ENCODE data around the gene GPAM.

The GPAM gene

DNA sequence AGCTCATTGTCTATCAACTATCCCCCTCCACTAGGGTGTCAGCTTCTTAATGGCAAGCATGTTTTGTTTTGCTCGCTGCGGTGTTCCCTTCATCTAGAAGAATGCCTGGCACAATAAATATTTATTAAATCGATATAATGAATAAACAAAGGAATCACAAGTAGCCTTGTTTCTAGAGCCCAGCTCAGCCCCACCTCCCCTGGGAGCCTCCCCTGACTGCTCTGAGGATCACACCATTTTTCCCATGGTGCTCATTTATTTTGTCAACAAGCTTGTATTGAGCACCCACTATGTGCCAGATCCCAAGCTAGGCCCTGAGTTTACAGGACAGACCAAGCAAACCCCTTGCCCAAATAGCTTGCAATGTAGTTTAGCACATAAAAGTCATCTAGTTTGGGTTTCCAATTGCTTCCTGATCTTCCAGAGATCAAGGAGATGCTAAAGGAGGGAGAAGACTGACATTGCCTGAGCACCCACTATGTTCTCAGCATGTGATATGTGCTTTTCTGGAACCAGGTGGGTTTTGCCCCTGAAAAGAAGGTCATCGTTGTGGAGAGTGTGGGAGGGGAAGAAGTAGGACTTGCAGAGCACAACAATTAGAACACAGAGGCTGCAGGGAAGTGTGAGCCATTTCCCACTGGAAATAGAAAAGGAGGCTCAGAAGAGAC lies 42.3 kb upstream of the GPAM start:
- H3K4me1 ChIP-seq (ENCODE audit: insufficient read depth, low read length) = no peaks in the 10 kb centered on the region
- no peaks in the 10 kb centered on the region for H3K36me3 ChIP-seq (ENCODE audit: insufficient read depth, low read length)
- no peak overlapping the region for H3K27ac ChIP-seq (ENCODE audit: low read depth, low read length)
- H3K27me3 ChIP-seq (ENCODE audit: insufficient read depth, low read length) = no peaks in the 10 kb centered on the region
- H3K9ac ChIP-seq (ENCODE audit: low read depth, low read length) = no peak overlapping the region
- WGBS = 97% methylated on average over 4 of the region's 4 CpGs
- H3K4me3 ChIP-seq (ENCODE audit: low read length) = no peak overlapping the region
- 0 out of 2 replicates have a peak, but pooled peaks cover 13% of the 10 kb centered on the region for H3K9me3 ChIP-seq (ENCODE audit: insufficient read depth, low read depth, low read length)

DNA sequence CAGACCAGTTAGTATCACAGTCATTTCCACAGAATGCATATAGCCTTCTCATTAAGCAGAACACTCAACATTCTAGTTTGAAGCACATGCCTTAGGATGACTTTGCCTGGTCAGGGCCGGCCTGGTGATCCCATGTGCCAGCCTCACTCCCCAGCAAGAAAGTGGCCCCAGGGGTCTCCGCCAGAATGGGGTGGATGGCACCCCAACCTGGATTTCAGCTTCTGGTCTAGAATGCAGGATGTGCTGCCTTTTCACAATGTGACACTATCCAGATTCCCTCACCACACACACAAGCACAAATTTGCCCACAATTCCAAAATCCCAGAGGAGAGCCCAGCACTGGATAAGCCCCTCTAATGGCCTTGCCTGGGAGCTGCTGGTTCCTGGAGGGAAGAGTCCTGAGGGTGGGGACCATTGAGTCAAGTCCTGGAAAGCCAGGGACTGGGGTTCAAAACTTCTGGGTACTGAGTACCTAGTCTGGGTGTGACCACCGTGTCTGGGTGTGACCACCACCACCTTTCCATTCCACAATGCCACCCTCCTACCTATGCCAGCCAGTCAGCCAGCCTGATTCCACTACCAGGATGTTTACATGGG lies 41.5 kb upstream of the GPAM start:
- no peaks in the 10 kb centered on the region for H3K36me3 ChIP-seq (ENCODE audit: insufficient read depth, low read length)
- 92% methylated on average over 3 of the region's 3 CpGs for WGBS
- no peaks in the 10 kb centered on the region for H3K4me1 ChIP-seq (ENCODE audit: insufficient read depth, low read length)
- H3K9me3 ChIP-seq (ENCODE audit: insufficient read depth, low read depth, low read length) = peaks cover 17% of the 10 kb centered on the region
- no peak overlapping the region for H3K9ac ChIP-seq (ENCODE audit: low read depth, low read length)
- H3K27ac ChIP-seq (ENCODE audit: low read depth, low read length) = no peak overlapping the region
- no peaks in the 10 kb centered on the region for H3K27me3 ChIP-seq (ENCODE audit: insufficient read depth, low read length)
- no peak overlapping the region for H3K4me3 ChIP-seq (ENCODE audit: low read length)

DNA sequence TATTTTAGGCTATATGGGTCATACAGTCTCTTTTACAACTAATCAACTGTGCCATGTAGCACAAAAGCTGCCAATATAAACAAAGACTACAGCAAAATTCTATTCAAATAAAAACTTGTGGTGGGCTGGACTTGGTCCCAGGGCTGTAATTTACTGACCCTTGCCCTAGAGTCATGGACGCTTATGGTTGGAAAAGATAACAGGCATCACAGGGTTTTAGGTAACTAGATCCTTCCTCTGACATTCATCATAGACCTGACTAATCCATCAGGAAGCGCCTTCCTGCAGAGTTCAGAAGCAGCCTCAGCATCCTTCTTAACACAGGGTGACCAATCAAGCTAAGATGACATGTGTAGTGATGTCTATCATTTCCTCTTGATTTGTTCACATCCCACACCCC lies 40.2 kb upstream of the GPAM start:
- WGBS = 96% methylated on average over 2 of the region's 2 CpGs
- H3K4me3 ChIP-seq (ENCODE audit: low read length) = no peak overlapping the region
- H3K36me3 ChIP-seq (ENCODE audit: insufficient read depth, low read length) = no peaks in the 10 kb centered on the region
- H3K9me3 ChIP-seq (ENCODE audit: insufficient read depth, low read depth, low read length) = peaks cover 18% of the 10 kb centered on the region
- no peaks in the 10 kb centered on the region for H3K27me3 ChIP-seq (ENCODE audit: insufficient read depth, low read length)
- no peaks in the 10 kb centered on the region for H3K4me1 ChIP-seq (ENCODE audit: insufficient read depth, low read length)
- no peak overlapping the region for H3K27ac ChIP-seq (ENCODE audit: low read depth, low read length)
- H3K9ac ChIP-seq (ENCODE audit: low read depth, low read length) = no peak overlapping the region

DNA sequence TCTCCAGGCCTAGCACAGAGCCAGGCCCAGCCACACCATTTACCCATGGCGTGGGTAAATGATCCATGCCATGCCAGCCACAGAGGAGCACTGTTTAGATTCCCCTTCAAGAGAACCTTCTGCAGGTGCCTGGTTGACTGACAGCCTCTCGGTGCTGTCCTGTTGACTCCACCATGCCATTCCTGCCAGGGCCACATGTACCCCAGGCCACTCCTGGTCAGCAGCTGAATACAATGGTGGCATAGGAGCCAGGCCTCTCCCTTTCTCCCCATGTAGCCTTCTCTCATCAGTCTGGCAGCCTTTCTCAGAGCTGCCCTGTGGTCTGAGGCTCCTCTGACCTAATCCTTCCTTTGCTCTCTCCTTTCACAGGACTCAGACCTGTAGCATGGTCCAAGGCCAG lies 39.2 kb upstream of the GPAM start:
- Histone ChIP-seq H3K27ac (ENCODE audit: low read depth, low read length) (no peak overlapping the region), H3K4me1 (ENCODE audit: insufficient read depth, low read length) (peaks cover 4% of the 10 kb centered on the region; the same call in 1 of the 2 replicates), H3K9me3 (ENCODE audit: insufficient read depth, low read depth, low read length) (peaks cover 18% of the 10 kb centered on the region), H3K9ac (ENCODE audit: low read depth, low read length) (no peak overlapping the region), H3K27me3 (ENCODE audit: insufficient read depth, low read length) (no peaks in the 10 kb centered on the region), H3K36me3 (ENCODE audit: insufficient read depth, low read length) (no peaks in the 10 kb centered on the region), H3K4me3 (ENCODE audit: low read length) (no peak overlapping the region)
- 91% methylated on average over 2 of the region's 2 CpGs for WGBS

DNA sequence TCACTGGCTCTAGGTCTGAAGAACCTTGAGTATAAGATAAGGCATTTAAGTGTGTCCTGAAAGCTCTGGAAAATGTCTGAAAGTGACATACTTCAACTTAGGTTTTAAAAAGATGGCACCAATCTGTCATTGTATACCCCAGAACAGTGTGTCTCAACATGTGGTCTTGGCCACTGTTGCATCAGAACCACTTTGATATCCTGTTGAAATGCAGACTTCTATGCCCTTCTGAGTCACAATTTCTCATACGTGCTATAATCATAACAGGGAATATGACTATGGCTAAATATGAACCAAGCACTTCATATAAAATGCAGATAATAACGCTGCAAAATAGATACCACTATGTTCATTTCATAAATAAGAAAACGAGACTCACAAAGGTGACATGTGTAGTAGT lies 38.0 kb upstream of the GPAM start:
- WGBS = 100% methylated on average over 1 of the region's 3 CpGs
- peaks cover 4% of the 10 kb centered on the region; the same call in 1 of the 2 replicates for H3K4me1 ChIP-seq (ENCODE audit: insufficient read depth, low read length)

DNA sequence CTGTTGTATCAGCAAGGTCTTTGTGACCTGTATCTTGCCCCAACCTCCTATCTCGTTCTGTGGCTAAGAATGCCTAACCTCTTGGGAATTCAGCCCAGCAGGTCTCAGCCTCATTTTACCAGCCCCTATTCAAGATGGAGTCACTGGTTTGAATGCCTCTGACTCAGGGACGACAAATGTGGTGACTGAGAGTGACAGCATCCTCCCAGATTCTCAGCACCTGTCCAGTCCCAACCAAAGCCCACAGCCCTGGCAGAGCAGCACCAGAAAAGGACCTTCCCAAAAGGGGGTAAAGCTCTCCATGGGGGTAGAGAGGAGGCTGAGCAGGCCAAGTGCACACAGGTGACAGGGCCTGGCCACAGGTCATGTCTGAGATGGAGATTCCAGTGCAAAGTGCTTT lies 35.4 kb upstream of the GPAM start:
- no peak overlapping the region for H3K9ac ChIP-seq (ENCODE audit: low read depth, low read length)
- H3K27ac ChIP-seq (ENCODE audit: low read depth, low read length) = no peak overlapping the region
- 90% methylated on average over 2 of the region's 2 CpGs for WGBS
- peaks cover 5% of the 10 kb centered on the region for H3K9me3 ChIP-seq (ENCODE audit: insufficient read depth, low read depth, low read length)
- H3K27me3 ChIP-seq (ENCODE audit: insufficient read depth, low read length) = no peaks in the 10 kb centered on the region
- no peak overlapping the region for H3K4me3 ChIP-seq (ENCODE audit: low read length)
- H3K4me1 ChIP-seq (ENCODE audit: insufficient read depth, low read length) = peaks cover 6% of the 10 kb centered on the region; the same call in 1 of the 2 replicates
- no peaks in the 10 kb centered on the region for H3K36me3 ChIP-seq (ENCODE audit: insufficient read depth, low read length)

More for the DNA sequence above, 38.0 kb upstream of the GPAM start:
- no peaks in the 10 kb centered on the region for H3K36me3 ChIP-seq (ENCODE audit: insufficient read depth, low read length)
- peaks cover 11% of the 10 kb centered on the region for H3K9me3 ChIP-seq (ENCODE audit: insufficient read depth, low read depth, low read length)
- no peak overlapping the region for H3K9ac ChIP-seq (ENCODE audit: low read depth, low read length)
- H3K4me3 ChIP-seq (ENCODE audit: low read length) = no peak overlapping the region
- no peak overlapping the region for H3K27ac ChIP-seq (ENCODE audit: low read depth, low read length)
- no peaks in the 10 kb centered on the region for H3K27me3 ChIP-seq (ENCODE audit: insufficient read depth, low read length)

DNA sequence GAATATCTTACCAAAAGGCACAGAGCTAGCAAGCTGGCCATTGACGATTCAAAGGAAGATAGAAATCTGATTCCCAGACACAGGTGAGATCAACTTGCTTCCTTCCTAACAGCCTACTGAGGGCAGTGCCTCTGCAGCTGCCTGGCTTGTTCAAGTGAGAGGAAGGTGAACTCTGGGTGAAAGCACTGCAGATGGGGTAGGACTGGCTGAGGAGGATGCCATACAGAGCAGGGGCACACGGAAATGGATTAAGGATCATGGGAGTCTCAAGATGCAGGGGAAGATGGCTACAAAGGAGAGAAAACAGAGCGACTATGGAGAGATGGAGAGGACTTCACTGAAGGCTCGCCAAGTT lies 34.4 kb upstream of the GPAM start:
- 86% methylated on average over 4 of the region's 4 CpGs for WGBS
- Histone ChIP-seq H3K9ac (ENCODE audit: low read depth, low read length) (no peak overlapping the region), H3K27ac (ENCODE audit: low read depth, low read length) (no peak overlapping the region), H3K9me3 (ENCODE audit: insufficient read depth, low read depth, low read length) (peaks cover 5% of the 10 kb centered on the region), H3K27me3 (ENCODE audit: insufficient read depth, low read length) (no peaks in the 10 kb centered on the region), H3K4me3 (ENCODE audit: low read length) (no peak overlapping the region), H3K36me3 (ENCODE audit: insufficient read depth, low read length) (no peaks in the 10 kb centered on the region), H3K4me1 (ENCODE audit: insufficient read depth, low read length) (peaks cover 6% of the 10 kb centered on the region; the same call in 1 of the 2 replicates)

DNA sequence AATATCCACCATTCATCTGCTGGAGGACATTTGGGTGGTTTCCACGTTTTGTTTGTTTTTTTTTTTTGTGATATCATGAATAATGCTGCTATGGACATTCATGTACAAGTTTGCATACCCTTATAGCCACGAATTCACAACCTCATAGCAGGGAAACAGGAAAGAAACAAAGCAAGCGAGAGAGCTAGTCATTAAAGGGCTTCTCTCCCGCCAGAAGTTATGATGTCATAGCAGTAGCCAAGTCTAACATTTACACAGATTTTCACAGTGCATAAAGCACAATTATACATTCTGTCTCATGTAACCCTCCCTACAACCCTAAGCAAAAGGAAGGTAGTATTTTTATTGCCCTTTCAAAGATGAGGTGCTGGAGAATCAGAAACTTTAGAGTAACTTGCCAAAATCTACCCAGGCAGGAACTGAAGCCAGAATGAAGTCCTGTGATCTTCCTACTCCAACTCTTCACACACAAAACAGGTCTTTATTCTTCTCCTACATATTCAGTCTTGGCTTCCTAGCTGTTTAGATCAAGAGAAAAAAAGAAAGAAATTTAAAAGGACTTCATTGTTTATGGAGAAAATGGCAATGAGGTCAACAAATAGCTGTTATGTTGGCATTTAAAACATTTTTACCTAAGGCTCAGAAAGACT lies 33.9 kb upstream of the GPAM start:
- Histone ChIP-seq H3K4me3 (ENCODE audit: low read length) (no peak overlapping the region), H3K36me3 (ENCODE audit: insufficient read depth, low read length) (no peaks in the 10 kb centered on the region), H3K4me1 (ENCODE audit: insufficient read depth, low read length) (peaks cover 6% of the 10 kb centered on the region; the same call in 1 of the 2 replicates), H3K9me3 (ENCODE audit: insufficient read depth, low read depth, low read length) (peaks cover 5% of the 10 kb centered on the region), H3K9ac (ENCODE audit: low read depth, low read length) (no peak overlapping the region), H3K27me3 (ENCODE audit: insufficient read depth, low read length) (no peaks in the 10 kb centered on the region), H3K27ac (ENCODE audit: low read depth, low read length) (no peak overlapping the region)
- WGBS = 90% methylated on average over 3 of the region's 4 CpGs

DNA sequence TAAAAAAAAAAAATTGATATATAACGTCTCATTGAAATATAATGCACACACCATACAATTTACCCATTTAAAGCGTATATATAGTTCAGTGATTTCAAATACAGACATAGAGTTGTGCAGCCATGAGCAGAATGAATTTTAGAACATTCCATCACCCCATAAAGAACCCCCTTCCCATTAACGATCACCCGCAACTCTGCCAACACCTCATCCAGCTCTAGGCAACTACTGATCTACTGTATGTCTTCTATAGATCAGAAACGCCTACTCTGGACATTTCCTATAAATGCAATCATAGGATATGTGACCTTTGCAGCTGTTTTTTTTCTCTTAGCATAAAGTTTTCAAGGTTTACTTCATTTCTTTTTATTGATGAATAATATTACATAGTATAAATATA lies 33.4 kb upstream of the GPAM start:
- no peak overlapping the region for H3K9ac ChIP-seq (ENCODE audit: low read depth, low read length)
- no peak overlapping the region for H3K4me3 ChIP-seq (ENCODE audit: low read length)
- peaks cover 5% of the 10 kb centered on the region for H3K9me3 ChIP-seq (ENCODE audit: insufficient read depth, low read depth, low read length)
- H3K4me1 ChIP-seq (ENCODE audit: insufficient read depth, low read length) = peaks cover 6% of the 10 kb centered on the region; the same call in 1 of the 2 replicates
- H3K27me3 ChIP-seq (ENCODE audit: insufficient read depth, low read length) = no peaks in the 10 kb centered on the region
- 99% methylated on average over 4 of the region's 5 CpGs for WGBS
- H3K27ac ChIP-seq (ENCODE audit: low read depth, low read length) = no peak overlapping the region
- no peaks in the 10 kb centered on the region for H3K36me3 ChIP-seq (ENCODE audit: insufficient read depth, low read length)

DNA sequence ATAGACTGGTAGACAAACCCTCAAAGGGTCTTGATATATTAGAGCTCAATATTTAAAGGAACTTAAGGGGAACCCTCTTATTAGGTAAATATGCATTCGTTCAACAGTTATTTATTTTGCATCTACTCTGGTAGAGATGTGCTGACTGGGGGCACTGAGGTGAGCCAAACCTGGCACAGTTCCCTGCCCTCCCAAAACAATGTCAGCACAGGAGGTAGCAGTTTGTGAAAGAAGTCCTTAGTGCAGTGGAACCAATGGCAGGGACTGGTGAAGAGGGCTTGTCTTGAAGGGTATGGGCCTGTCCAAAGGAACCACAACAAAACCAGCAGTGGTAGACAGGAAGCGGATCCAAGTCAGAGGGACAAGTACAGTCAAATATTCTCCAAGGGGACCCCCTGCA lies 32.6 kb upstream of the GPAM start:
- Histone ChIP-seq H3K9me3 (ENCODE audit: insufficient read depth, low read depth, low read length) (peaks cover 5% of the 10 kb centered on the region), H3K27ac (ENCODE audit: low read depth, low read length) (no peak overlapping the region), H3K4me3 (ENCODE audit: low read length) (no peak overlapping the region), H3K9ac (ENCODE audit: low read depth, low read length) (no peak overlapping the region), H3K4me1 (ENCODE audit: insufficient read depth, low read length) (peaks cover 6% of the 10 kb centered on the region; the same call in 1 of the 2 replicates), H3K27me3 (ENCODE audit: insufficient read depth, low read length) (no peaks in the 10 kb centered on the region), H3K36me3 (ENCODE audit: insufficient read depth, low read length) (no peaks in the 10 kb centered on the region)
- WGBS = 100% methylated on average over 2 of the region's 2 CpGs

DNA sequence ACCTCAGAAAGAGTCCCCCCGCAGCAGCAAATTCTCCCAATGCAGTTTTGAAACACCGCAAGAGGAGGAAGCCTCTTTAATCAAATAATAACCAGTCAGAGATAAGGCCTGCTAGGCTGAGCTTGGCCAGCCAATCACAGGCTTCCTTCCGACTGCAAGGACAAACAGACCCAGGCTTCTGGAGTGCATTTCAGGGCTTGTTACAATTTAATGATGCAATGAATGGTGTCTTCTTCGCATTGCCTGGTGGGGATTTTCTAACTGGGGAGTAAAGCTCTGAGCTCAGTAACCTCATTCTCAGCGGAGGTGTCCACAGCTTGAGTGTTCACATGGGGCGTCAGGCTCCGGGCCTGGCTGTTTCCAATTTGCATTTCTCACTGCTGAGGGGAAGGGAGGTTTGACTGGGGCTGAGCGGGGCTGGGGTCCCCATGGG lies 31.8 kb upstream of the GPAM start:
- 88% methylated on average over 8 of the region's 8 CpGs for WGBS

More for the DNA sequence above, 31.8 kb upstream of the GPAM start:
- no peaks in the 10 kb centered on the region for H3K27me3 ChIP-seq (ENCODE audit: insufficient read depth, low read length)
- no peak overlapping the region for H3K4me3 ChIP-seq (ENCODE audit: low read length)
- H3K27ac ChIP-seq (ENCODE audit: low read depth, low read length) = no peak overlapping the region
- H3K4me1 ChIP-seq (ENCODE audit: insufficient read depth, low read length) = peaks cover 6% of the 10 kb centered on the region; the same call in 1 of the 2 replicates
- no peak overlapping the region for H3K9ac ChIP-seq (ENCODE audit: low read depth, low read length)
- H3K36me3 ChIP-seq (ENCODE audit: insufficient read depth, low read length) = no peaks in the 10 kb centered on the region
- peaks cover 4% of the 10 kb centered on the region for H3K9me3 ChIP-seq (ENCODE audit: insufficient read depth, low read depth, low read length)

Data from HUES64 (cell line).